HG03066 (cell line): ENCODE measurements around the gene RCC1.
"Not testable (repeated sequence)": the region's sequence is repeated elsewhere in the genome, so short reads cannot be mapped to it uniquely, and the experiment has no call there.

Source experiments
- ATAC-seq: cut with Tn5 transposase; IDR thresholded peaks from one replicate; pipeline ENCODE4 v1.9.1; 2021; ENCODE audit warnings: low read depth; ENCODE audit not compliant: unreplicated experiment

The RCC1 gene

DNA sequence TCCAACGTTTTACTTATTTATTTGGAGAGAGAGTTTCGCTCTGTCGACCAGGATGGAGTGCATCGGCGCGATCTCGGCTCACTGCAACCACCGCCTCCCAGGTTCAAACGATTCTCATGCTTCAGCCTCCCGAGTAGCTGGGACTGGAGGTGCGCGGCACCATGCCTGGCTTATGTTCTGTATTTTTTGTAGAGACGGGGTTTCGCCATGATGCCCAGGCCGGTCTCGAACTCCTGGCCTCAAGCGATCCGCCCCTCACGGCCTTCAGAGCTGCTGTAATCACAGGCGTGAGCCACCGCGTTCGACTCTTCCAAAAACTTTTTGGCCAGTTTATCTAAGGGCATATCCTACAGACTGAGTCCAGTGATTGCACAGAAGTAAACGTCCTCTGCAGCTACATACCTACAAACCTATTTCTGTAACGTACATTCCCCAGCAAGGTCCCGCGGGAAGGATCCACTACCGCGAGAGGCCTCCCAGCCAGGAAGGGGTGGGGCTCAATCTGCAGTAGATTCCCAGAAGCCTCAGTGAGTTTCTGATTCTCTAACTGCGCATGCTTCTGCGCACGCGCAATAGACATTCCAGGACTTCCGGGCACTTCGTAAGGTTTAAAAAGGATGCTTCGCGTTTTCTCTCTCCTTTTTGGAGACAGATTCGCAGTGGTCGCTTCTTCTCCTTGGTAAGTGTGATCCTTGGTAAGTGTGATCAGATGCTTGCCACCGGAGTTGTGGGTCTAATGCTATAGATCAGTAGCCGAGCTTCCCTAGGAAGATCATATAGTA lies at the start of gene RCC1:
Gene RCC1 (plus strand): TSS at position 638 of the 782 bp plus-strand sequence. CDS start 23,824 bp downstream, outside the sequence.
- ATAC-seq, result peak; percentile 69

- no peak for ATAC-seq
Observed at GRCh38 chr1:28456078-28456477, 49.8 kb upstream of the RCC1 start.

- ATAC-seq, result no peak
Observed at GRCh38 chr1:28457678-28458077, 48.2 kb upstream of the RCC1 start.

DNA sequence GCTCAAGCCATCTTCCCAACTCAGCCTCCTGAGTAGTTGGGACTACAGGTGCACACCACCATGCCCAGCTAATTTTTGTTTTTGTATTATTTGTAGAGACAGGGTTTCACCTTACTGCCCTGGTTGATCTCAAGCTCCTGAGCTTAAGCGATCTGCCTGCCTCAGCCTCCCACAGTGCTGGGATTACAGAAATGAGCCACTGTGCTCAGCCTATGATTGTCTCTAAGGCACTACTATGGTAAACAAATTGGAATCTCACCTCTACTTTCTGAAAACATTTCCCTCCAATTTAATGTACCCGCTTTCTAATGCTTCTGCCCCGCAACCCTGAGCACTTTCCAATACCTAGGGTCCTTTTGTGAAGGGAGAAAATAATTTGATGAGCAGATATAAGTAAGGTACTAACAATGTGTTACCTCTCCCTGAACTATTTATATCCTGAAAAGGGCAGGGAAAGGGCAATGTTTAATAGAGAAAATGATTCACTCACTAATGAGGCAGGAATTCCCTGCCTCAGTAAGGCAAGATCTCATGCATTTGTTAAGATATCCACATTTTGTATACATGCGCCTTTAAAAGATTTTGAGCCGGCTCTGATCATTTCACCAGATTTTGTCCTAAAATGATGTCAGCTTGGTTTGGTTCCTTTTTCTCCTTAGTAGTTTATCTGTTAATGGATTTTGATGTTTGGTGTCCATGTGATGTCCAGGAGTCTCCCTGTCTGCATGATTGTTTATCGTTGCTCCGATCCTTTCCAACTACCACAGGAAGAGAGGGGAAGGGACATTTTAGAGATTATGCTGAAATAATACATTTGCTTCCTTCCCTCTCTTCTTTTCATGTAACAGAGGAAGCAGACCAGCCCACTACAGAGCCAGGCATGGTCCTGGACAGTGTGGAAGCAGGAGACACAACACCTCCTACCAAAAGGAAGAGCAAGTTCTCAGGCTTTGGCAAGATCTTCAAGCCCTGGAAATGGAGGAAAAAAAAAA lies 47.3 kb upstream of the RCC1 start:
- no peak for ATAC-seq

GRCh38 chr1:28466226-28466778 lies 39.5 kb upstream of the RCC1 start:
- ATAC-seq, result no peak

DNA sequence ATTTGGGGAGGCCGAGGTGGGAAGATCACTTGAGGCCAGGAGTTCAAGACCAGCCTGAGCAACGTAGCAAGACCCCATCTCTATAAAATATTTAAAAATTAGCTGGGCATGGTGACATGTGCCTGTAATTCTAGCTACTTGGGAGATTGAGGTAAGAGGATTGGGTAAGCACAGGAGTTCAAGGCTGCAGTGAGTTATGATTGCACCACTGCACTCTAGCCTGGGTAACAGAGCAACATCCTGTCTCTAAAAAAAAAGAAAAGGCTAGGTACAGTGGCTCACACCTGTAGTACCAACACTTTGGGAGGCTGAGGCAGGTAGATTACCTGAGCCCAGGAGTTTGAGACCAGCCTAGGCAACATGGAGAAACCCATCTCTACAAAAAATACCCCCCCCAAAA lies 35.7 kb upstream of the RCC1 start:
- ATAC-seq, result no peak

DNA sequence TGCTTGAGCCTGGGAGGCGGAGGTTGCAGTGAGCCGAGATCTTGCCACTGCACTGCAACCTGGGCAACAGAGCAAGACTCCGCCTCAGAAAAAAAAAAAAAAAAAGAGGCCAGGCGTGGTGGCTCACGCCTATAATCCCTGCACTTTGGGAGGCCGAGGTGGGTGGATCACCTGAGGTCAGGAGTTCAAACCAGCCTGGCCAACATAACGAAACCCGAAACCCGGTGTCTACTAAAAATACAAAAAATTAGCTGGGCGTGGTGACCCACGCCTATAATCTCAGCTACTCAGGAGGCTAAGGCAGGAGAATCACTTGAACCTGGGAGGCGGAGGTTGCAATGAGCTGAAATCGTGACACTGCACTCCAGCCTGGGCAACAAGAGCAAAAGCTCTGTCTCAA lies 26.3 kb upstream of the RCC1 start:
- not testable (repeated sequence) for ATAC-seq

DNA sequence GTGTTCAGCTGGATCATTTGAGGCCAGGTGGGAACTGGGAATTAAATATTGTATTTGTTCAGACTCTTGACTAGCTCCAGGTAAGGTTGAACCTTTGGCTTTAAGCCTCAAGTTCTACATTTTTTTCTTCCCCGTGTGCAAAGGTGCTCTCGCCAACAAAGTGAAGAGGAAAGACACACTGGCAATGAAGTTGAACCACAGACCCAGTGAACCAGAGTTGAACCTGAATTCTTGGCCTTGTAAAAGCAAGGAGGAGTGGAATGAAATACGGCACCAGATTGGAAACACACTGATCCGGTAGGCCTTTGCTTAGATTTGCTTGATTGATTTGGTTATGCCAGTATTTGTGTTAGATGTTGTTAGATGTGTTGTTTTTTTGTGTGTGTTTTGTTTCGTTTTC lies 25.5 kb upstream of the RCC1 start:
- ATAC-seq, result no peak

DNA sequence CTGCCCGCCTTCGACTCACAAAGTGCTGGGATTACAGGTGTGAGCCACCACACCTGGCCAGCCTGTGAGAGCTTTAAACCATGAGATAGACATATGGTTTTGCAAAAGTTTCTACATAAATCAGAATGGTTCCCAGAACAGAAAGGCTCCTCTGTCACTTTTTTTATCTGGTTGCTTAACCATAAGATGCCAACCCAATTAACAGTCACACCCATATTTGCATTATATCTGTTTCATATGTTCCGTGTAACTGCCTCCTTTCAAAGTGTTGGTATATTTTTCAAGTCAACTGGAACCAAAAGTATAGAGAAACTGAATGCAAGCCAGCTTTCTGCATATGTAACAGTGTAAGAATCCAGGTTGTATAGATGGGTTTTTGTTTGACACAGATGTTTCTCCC lies 23.7 kb upstream of the RCC1 start:
- no peak for ATAC-seq

- ATAC-seq, result no peak
Observed at GRCh38 chr1:28482702-28483101, 23.1 kb upstream of the RCC1 start.

DNA sequence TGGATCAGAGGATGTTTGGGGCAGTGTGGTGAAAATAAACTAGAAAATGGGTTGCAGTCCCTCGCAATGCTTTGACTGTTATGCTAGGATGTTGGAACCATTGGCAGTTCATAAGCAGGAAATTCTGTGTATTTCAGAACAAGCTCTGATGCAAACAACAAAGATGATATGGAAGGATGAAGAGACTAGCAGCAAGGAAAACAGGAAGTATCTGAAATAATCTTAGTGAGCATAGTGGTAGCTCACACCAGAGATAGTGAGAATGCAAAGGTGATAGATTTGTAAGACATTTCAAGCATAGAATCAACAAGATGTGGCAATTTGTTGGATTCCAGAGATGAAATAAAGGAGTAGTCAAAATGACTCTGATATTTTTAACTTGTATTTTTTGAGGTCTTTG lies 11.1 kb upstream of the RCC1 start:
- no peak for ATAC-seq

DNA sequence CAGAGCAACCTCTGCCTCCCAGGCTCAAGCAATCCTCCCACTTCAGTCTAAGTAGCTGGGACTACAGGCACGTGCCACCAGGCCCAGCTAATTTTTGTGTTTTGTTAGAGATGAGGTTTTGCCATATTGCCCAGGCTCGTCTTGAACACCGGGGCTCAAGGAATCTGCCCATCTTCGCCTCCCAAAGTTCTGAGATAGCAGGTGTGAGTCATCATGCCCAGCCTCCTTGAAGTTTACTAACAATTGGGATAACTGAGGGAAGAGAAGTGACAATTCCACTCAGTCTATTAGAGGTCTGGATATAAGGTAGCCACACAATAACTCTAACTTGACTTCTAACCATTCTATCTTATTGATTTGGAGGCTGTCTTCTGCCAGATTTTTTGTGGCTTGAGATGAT lies 6.3 kb upstream of the RCC1 start:
- ATAC-seq, result no peak

GRCh38 chr1:28501925-28502324 lies 3.9 kb upstream of the RCC1 start:
- ATAC-seq, result no peak

DNA sequence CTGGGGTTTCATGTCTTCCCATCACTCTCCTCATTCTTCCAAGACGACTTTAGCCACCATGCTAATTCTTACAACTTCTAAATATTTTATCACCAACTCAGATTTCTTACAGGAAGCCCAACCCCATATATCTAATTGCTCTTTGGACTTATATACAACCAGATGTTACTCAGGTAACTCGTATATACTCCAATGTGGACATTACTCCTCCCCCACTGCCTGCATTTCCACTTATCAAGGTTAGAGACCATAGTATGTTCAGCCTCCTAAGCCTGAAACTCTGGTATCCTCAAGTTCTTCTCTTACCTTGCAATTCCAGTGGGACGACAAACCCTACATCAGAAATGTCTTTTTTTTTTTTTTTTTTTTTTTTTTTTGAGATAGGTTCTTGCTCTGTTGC lies 2.7 kb upstream of the RCC1 start:
- no peak for ATAC-seq

- no peak for ATAC-seq
Observed at GRCh38 chr1:28506907-28507246, 1.0 kb downstream of the RCC1 start.

- no peak for ATAC-seq
Observed at GRCh38 chr1:28507247-28507645, 1.4 kb downstream of the RCC1 start.

DNA sequence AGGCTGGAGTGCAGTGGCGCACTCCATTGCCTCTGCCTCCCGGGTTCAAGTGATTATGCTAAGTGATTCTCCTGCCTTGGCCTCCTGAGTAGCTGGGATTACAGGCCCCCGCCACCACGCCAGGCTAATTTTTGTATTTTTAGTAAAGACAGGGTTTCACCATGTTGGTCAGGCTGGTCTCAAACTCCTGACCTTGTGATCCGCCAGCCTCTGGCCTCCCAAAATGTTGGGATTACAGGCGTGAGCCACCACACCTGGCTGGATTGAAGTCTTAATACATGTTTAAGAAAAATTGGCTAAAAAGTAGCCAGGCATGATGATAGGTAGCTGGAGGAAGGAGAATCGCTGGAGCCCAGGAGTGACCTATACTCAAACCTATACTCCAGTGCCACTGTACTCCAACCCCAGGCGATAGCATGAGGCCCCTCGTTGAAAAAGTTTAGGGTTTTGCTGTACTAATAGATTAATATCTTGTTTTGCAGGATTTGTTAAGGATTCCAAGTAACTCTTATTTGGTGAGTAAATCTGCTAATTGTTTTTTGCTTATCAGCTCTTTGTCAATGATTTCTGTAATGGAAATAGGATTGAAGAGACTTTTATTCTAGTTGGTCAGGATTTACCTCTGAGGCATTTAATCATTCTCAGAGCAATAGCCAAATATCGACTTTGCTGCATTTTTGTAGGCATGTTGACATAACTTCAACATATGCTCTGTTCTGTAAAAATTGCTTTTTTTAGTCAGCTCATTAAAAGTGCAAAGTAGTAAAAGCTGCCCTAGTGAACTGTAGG lies 2.0 kb downstream of the RCC1 start:
- ATAC-seq, result no peak

DNA sequence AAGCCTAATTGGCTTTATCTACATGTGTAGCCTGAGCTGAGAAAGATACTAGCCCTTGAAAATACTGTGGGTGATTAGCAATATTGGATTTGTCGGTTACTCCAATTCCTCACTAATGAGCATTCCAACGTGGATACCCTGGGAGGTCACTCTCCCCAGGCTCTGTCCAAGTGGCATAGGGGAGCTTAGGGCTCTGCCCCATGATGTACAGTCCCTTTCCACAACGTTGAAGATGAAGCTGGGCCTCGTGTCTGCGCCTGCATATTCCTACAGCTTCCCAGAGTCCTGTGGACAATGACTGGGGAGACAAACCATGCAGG lies 2.6 kb downstream of the RCC1 start:
- ATAC-seq, result no peak

- no peak for ATAC-seq
Observed at GRCh38 chr1:28509705-28510272, 3.9 kb downstream of the RCC1 start.

DNA sequence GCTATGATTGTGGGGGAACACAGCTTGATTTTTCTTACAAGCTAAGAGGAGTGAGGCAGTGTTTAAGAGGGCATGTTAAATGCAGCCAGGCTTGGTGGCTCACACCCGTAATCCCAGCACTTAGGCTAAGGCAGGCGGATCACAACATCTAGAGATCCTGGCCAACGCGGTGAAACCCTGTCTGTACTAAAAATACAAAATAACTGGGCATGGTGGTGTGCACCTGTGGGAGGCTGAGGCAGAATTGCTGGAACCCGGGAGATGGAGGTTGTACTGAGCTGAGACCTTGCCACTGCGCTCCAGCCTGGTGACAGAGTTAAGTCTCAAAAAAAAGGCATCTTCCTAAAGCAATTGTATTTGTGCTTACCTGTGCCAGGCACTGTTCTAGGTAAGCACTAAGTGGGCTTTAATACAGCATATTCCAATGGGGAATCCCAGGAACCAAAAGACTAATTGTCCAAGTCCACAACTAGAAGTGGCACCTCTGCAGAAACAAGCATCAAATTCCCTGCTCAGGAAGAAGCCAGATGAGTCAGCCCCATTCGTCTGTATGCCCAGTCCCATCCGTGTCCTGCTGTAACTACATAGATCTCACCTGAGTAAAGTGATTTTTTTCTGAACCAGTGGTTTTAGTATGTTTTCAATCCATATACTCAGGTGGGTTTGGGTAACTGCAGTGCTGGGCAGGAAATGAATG lies 4.6 kb downstream of the RCC1 start:
- no peak for ATAC-seq
